Body of pancreas (tissue), 4 donors: ENCODE data around the gene ZNF747. TPM values are rescaled to one million over a fixed set of nuclear protein-coding genes. Genes with fewer than 3 reads are reported as not detected.
A peak's percentile ranks its signal among the peaks of the same experiment; 100 is the strongest.

Experiments used
- ATAC-seq: fragments of 150-250 bp; one replicate; pipeline ENCODE4 v1.9.1; 2016
- DNase-seq, 4 donors: peaks; one replicate each; pipeline ENCODE4 v3.0.0-alpha.2; 2019
- H3K27ac ChIP-seq, 4 donors: fragments of 200-600 bp; sonication (generic); 1 replicate in 3 of 4; 2 replicates in 1 of 4; pipeline versions ENCODE4 v1.5.1 to v1.6.1; 2016 to 2019; ENCODE audit warnings: mild to moderate bottlenecking in 1 of 4, mixed read lengths in 1 of 4, moderate library complexity in 1 of 4
- H3K27me3 ChIP-seq, 2 donors: fragments of 200-600 bp; sonication (generic); one replicate each; pipeline ENCODE4 v1.6.0; 2016; ENCODE audit warnings: mild to moderate bottlenecking in 1 of 2
- H3K36me3 ChIP-seq, 2 donors: fragments of 200-600 bp; sonication (generic); replicated peaks in 1 of 2; 2 replicates each; pipeline ENCODE4 v1.5.1; 2016; ENCODE audit warnings: low read depth in 2 of 2; ENCODE audit not compliant: insufficient read depth in 1 of 2
- H3K4me1 ChIP-seq: fragments of 200-600 bp; sonication (generic); one replicate; pipeline ENCODE4 v1.6.0; 2016
- H3K4me3 ChIP-seq, 2 donors: fragments of 200-600 bp; sonication (generic); 1 replicate in 1 of 2; 2 replicates in 1 of 2; pipeline ENCODE4 v1.5.1; 2016 to 2019
- H3K9me3 ChIP-seq, 3 donors: fragments of 200-600 bp; sonication (generic); 1 replicate in 2 of 3; 2 replicates in 1 of 3; pipeline ENCODE4 v1.5.1; 2016
- POLR2A ChIP-seq, 3 donors: fragments of 450-650 bp; IDR thresholded peaks; one replicate each; pipeline ENCODE4 v1.6.1; 2016; ENCODE audit warnings: antibody characterized with exemption in 3 of 3, mild to moderate bottlenecking in 2 of 3
- WGBS, 2 donors: methylation state at CpG; one replicate each; pipeline ENCODE4 v1.1.5; 2017; 5-methylcytosine and 5-hydroxymethylcytosine counted together
- intact Hi-C: fragments of 100-400 bp; cut with DNase I; formaldehyde crosslinking; loops from one replicate; pipeline ENCODE4 v1.15.1; 2023
- total RNA-seq, 2 donors: library from RNA; depleted of rRNA; stranded (reverse); fragments of >200 nt; gene quantifications; one replicate each; pipeline ENCODE4 v1.1.0, GENCODE V29; 2016
- TF ChIP-seq, protein P1 (sequence below), 7 experiments: fragments of 450-650 bp in 4 of 7; fragments of 200-600 bp in 3 of 7; sonication (generic) in 3 of 7; IDR thresholded peaks; one replicate each; pipeline ENCODE4 v1.5.1; 2016 to 2019; ENCODE audit warnings: antibody characterized with exemption in 7 of 7

ZNF747 gene
- total RNA-seq, 2 donors from 2014 or later: 10.2 to 11.4 TPM

DNA sequence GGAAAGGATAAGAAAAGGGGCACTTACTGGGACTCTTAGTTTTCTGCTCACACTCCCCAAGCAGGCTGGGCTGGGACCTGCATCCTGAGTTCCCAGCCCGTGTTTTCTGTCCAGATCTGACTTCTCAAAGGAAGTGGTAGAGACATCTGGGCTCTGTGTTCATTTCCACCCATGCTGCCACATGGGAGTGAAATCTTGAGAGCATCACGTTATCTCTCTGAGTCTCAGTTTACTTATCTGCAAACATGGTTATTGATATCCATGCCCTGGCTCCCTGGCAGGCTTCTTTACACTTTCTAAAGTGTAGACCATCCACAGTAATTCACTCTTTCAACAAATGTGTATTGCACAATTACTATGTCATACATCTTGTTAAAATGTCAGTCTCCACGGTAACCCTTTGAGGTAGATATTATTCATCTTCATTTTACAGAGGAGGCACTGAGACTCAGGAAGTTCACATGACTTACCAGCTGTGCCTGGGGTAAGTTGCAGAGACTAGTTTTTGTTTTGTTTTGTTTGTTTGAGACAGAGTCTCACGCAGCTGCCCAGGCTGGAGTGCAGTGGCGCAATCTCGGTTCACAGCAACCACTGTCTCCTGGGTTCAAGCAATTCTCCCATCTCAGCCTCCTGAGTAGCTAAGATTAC, 33.5 kb upstream of the ZNF747 start:
- H3K4me1 ChIP-seq: peaks cover 19% of the 10 kb centered on the region
- intact Hi-C loops: no loop called here
- H3K9me3 ChIP-seq: no peaks in the 10 kb centered on the region
- peak overlapping the region in 2 of 4 donors; percentile 2 to 32 for H3K27ac ChIP-seq
- H3K27me3 ChIP-seq: no peaks in the 10 kb centered on the region
- DNase-seq (no peak), ATAC-seq (no peak)
- WGBS, 2 donors: 53 to 74% methylated on average over 6 of the region's 6 CpGs
- H3K36me3 ChIP-seq: no peaks in the 10 kb centered on the region
- TF ChIP-seq, protein P1, sequence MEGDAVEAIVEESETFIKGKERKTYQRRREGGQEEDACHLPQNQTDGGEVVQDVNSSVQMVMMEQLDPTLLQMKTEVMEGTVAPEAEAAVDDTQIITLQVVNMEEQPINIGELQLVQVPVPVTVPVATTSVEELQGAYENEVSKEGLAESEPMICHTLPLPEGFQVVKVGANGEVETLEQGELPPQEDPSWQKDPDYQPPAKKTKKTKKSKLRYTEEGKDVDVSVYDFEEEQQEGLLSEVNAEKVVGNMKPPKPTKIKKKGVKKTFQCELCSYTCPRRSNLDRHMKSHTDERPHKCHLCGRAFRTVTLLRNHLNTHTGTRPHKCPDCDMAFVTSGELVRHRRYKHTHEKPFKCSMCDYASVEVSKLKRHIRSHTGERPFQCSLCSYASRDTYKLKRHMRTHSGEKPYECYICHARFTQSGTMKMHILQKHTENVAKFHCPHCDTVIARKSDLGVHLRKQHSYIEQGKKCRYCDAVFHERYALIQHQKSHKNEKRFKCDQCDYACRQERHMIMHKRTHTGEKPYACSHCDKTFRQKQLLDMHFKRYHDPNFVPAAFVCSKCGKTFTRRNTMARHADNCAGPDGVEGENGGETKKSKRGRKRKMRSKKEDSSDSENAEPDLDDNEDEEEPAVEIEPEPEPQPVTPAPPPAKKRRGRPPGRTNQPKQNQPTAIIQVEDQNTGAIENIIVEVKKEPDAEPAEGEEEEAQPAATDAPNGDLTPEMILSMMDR (IDR thresholded peaks at IDR 0.05): no peak
- no peak for TF ChIP-seq POLR2A (IDR thresholded peaks at IDR 0.05)
- no peak overlapping the region for H3K4me3 ChIP-seq

DNA sequence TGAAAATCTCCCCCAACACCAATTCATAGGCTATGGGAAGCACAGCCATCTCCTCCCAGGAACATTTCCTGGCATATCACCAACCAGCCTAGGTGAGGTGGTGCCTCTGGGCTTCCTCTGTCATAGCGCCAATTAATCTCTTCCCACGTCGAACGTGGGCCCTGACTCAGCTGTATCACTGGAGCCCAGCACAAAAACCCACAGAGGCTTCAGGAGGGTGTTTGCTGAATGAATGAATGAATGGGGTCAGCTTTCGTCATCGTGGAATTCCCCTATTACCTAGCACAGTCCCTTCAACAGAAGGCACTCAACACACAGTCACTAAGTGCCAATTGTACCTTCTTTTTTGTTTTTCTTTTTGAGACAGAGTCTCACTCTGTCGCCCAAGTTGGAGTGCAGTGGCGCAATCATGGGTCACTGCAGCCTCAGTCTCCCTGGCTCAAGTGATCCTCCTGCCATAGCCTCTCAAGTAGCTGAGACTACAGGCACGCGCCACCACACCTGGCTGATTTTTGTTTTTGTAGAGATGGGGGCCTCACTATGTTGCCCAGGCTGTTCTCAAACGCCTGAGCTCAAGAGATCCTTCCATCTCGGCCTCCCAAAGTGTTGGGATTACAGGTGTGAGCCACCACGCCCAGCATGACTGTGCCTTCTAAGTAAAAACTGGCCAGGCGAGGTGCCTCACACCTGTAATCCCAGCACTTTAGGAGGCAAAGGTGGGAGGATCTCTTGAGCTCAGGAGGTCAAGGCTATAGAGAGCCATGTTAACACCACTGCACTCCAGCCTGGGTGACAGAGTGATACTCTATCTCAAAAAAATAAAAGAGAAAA, 32.7 kb upstream of the ZNF747 start:
- Histone ChIP-seq H3K36me3 (no peaks in the 10 kb centered on the region), H3K4me3 (no peak overlapping the region), H3K4me1 (peaks cover 15% of the 10 kb centered on the region), H3K27me3 (no peaks in the 10 kb centered on the region), H3K9me3 (no peaks in the 10 kb centered on the region), H3K27ac (peak overlapping the region in 2 of 4 donors; percentile 2 to 32)
- 69 to 71% methylated on average over 13 to 14 of the region's 14 CpGs for WGBS, 2 donors
- intact Hi-C loops: no loop called here
- ATAC-seq (no peak), DNase-seq (peak in 1 of 4 donors; percentile 35)
- TF ChIP-seq, protein P1 (IDR thresholded peaks at IDR 0.05): no peak
- TF ChIP-seq POLR2A (IDR thresholded peaks at IDR 0.05): no peak

DNA sequence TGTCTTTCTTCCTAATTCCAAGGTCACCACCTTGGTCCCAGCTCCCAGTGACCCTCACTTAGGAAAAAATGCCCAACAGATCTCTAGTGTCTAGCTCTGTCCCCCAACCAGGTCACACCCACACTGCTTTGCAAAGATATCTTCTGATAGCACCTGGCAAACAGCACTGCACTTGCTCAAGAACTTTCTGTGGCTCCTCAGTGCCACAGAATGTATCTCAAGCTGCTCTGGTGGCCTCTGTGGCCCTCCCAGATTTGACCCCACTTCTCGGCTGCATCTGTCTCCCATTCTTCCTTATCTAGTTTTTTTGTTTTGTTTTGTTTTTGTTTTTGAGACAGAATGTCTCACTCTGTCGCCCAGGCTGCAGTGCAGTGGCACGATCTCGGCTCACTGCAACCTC, 31.9 kb upstream of the ZNF747 start:
- H3K4me1 ChIP-seq: peaks cover 12% of the 10 kb centered on the region
- no peak overlapping the region for H3K4me3 ChIP-seq
- no peaks in the 10 kb centered on the region for H3K9me3 ChIP-seq
- no peaks in the 10 kb centered on the region for H3K36me3 ChIP-seq
- TF ChIP-seq, protein P1 (IDR thresholded peaks at IDR 0.05): no peak
- no peak for TF ChIP-seq POLR2A (IDR thresholded peaks at IDR 0.05)
- WGBS, 2 donors: 84 to 91% methylated on average over 4 of the region's 4 CpGs
- DNase-seq (no peak), ATAC-seq (no peak)
- intact Hi-C loops: no loop called here
- no peak overlapping the region for H3K27ac ChIP-seq
- no peaks in the 10 kb centered on the region for H3K27me3 ChIP-seq

DNA sequence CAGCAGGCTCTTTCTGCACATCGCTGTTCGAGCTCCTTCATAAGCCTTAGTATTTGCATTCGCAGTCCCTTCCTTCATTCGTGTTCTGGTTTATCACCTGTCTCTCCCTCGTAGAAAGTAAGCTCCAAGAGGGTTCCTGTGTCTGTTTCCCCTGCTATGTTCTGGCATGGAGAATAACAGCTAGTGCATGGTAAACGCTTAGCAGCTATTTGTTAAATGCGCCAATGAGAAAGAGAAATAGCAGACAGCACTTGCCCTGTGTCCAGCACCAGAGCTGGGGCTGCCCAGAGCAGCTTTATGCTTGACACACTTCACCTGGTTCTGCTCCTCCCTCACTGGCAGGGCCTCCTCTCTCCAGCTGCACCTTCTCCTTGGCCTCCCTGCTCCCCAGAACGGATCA, 31.3 kb upstream of the ZNF747 start:
- no peak overlapping the region for H3K4me3 ChIP-seq
- peaks cover 16% of the 10 kb centered on the region for H3K4me1 ChIP-seq
- WGBS, 2 donors: 47 to 56% methylated on average over 8 of the region's 8 CpGs
- no peaks in the 10 kb centered on the region for H3K27me3 ChIP-seq
- DNase-seq: no peak
- no peaks in the 10 kb centered on the region for H3K9me3 ChIP-seq
- intact Hi-C loops: no loop called here
- TF ChIP-seq POLR2A (IDR thresholded peaks at IDR 0.05): no peak
- TF ChIP-seq, protein P1 (IDR thresholded peaks at IDR 0.05): no peak
- ATAC-seq: no peak
- H3K36me3 ChIP-seq: no peaks in the 10 kb centered on the region
- H3K27ac ChIP-seq: no peak overlapping the region
